HG03442 (cell line): Measurements from ENCODE around the gene TMEM120B.

ENCODE experiments used
- ATAC-seq: cut with Tn5 transposase; IDR thresholded peaks from one replicate; pipeline ENCODE4 v1.9.1; 2021; ENCODE audit warnings: mild to moderate bottlenecking, moderate library complexity; ENCODE audit not compliant: unreplicated experiment

The TMEM120B gene

DNA sequence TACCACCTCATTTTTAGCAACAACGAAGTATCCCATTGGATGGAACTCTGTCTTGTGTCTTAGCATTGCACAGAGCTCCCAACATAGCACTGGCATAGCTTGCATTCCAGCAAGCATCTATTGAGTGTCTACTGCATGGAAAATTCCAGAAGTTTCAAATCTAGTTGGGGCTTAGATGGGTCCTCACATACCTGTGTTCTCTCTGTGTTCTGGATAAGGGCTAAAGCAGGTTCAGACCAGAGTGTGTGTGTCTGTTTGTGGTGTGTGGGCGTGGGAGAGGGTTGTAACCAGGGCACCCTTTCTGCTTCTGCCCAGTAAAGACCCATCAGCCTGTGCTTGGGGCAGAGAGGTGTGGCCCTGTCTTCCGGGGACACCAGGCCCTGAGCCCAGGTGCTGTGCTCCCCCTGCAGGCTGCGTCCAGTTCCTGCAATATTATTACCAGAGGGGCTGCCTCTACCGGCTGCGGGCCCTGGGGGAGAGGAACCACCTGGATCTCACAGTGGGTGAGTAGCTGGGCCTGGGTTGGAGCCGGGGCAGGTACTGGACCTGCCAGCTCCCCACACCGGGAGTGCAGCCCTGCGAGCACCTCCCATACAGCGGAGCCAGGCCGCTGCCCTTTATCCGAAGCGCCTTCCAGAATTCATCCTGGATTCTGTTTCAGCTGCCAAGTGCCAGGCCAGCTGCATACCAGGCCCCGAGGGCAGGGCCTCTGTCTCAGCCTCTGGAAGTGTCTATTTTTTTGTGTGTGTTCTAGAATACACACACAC lies 60.6 kb downstream of the TMEM120B start:
- no peak for ATAC-seq

- ATAC-seq: no peak
Observed at GRCh38 chr12:121774968-121775474, 62.5 kb downstream of the TMEM120B start.

GRCh38 chr12:121775501-121775900 lies 62.9 kb downstream of the TMEM120B start:
- no peak for ATAC-seq

GRCh38 chr12:121776190-121777098 lies 63.9 kb downstream of the TMEM120B start:
- peak; percentile 48 for ATAC-seq

- no peak for ATAC-seq
Observed at GRCh38 chr12:121778567-121779421, 66.2 kb downstream of the TMEM120B start.

DNA sequence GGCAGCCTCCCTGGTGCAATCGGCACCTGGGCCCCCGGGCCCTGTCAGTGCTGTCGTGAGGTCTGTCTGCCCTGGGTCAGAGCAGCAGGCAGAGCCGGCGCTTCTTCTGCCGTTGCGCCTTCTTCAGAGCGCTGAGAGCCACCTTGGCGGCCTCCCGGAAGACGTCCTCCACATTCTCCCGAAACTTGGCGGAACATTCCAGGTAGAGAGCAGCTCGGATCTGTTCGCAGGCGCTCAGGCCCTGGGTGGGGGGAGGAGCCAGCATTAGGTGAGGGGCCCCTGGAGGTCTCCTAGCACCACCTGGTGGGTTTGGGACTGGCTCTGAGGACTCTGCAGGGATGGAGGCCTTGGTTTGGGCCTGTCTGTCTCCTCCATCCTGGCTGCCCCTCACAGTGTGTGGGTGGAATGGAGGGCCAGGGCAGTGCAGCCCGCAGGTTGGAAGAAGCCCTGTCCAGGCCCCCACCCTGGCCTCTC lies 66.9 kb downstream of the TMEM120B start:
- no peak for ATAC-seq

- ATAC-seq: no peak
Observed at GRCh38 chr12:121780429-121780828, 67.9 kb downstream of the TMEM120B start.

DNA sequence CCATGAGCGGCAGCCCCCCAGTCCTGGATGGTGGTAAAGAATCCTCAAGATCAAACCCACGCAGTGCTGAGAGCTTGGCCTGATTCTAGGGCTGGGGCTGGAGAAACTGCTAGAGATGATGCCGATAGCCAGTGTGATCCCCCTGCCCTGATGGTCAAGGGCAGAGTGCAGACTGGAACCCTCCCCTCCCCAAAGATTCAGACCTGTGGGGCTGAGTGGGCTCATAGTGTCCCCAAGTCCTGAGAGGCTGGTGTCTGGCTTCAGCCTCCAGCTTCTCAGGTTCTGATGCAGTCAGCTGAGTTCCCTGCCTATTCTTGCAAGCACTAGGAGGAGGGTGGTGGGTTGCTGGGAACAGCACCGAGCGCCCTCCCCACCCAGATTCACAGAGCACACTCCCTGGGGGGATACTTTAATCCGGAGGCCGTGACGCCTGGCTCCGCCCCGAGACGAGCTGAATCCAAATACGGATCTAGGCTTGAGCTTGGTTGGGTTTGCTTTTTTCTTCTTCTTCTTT lies 69.0 kb downstream of the TMEM120B start:
- ATAC-seq: peak; percentile 11

- ATAC-seq: peak; percentile 41
Observed at GRCh38 chr12:121781998-121782979, 69.7 kb downstream of the TMEM120B start.

- ATAC-seq: no peak
Observed at GRCh38 chr12:121783766-121784165, 71.2 kb downstream of the TMEM120B start.

DNA sequence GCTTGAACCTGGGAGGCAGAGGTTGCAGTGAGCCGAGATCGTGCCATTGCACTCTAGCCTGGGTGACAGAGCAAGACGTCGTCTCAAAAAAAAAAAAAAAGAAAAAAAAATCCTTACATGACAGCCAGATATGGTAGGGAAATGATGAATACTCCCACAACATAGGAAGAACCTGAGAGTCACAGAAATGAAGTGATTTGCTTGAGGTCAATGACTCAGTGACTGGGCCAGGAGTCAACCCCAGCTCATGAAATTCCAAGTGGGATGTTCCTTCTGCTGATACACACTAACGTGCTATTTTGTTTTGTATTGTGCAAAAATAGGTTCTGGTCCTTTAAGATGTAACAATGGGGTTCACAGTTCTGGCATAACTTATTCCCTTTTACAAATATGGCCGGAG lies 71.9 kb downstream of the TMEM120B start:
- no peak for ATAC-seq

DNA sequence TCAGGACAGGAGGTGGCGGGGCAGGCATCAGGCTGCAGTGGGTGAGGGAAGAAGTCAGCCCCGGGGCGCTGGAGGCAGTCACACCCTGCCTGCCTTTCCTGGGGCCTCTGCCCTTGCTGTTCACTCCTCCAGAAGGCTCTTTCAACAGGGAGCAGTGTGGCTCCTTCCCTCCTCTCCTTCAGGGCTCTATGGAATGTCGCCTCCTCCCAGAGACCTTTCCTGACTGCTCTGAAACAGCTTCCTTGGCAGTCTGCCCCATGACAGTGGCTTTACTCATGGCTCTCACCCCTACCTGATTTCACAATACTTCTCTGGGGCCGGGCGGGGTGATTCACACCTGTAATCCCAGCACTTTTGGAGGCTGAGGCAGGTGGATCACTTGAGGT lies 73.9 kb downstream of the TMEM120B start:
- no peak for ATAC-seq

- ATAC-seq: no peak
Observed at GRCh38 chr12:121787063-121788025, 74.8 kb downstream of the TMEM120B start.

DNA sequence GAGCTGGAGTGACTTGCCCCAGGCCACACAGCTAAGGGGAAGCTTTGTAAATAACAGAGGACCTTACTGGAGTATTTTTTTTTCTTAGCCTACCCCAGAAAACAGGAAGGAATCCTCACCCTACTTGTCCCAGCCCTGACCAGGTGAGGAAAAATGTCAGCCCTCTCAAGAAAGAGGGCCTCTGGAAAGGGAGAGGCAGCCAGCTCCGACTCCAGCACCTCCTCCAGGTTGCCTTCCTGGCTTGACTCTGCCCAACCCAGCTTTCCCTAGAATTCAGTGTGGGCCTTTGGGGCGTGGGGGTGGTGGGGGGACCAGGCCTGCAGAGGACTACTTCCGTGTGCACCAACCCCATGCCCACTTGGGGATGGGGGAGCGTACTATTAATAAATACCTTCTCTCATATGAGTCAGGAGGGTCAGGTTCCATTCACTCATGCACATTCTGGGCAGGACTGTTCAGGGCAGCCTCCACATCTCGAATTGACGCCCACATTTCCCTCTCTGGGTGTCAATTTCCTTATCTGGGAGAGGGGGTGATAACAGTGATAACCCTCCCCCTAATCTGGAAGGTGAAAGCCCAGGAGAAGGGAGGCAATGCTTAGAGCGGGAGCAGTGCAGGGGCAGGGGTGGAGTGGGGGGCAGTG lies 75.7 kb downstream of the TMEM120B start:
- no peak for ATAC-seq

DNA sequence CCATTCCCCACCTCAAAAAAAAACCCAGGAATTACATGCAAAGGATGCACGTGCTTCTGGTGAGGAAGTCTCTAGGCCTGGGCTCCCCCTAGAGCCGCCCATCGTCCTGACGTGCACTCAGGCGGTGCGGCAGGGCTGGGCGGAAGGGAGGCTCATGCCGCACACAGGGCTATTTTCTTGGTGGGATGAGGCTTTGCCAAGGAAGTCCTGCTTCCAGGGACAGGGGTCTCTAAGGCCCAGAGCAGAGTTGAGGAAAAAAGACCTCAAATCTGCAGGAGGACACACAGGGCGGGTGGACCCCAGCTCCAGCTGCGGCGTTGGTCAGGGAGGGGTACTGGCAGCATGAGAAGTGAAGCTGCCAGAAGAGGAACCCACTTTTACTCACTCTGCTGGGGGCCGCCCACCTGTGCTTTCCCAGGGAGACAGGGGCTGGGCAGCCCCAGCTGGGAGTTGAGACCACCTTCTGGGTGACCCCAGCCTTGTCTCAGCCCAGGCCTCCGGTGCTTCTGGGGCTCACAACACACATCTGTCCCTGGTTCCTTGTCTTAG lies 76.8 kb downstream of the TMEM120B start:
- ATAC-seq: no peak

DNA sequence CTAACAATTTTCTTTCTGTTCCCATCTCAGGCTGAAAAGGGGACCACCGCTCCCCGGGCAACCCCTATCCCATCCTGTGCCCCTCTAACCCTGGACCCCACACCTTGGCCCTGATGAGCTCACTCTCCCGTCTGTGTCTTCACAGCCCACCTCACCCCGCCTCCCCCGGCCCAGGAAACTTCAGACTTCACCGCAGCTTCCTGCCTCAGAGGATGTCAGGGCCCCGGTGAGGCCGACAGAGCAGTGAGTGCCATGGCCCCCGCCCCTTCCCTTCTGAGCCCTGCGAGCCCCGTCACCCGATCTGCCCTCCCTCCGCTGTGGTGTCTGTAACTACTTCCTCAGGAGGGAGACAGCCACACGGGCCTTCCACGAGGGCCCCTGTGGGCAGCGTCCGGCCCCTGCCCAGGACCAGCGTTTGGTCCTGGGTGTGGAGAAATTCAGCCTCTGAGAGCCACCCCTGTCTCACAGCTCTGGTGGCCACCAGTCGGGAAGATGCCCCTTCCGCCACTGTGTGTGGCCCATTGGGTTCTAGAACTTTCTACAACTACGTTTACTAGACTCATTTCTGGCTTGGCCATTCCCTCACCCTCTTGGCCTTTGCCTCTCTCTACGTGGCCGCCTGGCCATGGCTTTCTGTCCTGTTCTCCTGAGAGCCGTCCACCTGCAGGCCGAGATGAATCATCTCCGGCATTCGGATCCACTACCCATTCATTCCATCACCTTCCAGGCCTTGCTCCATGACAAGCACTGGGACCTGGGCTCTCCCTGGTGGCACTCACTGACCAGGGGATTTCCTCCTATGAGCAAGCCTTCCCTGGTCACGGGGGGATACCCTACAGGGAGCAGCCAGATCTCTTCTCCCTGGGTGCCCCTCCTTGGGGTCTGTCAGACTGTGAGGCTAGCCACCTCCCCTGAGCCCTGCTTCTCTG lies 77.5 kb downstream of the TMEM120B start:
- peak; percentile 30 for ATAC-seq
